IMR-90 (cell line): ENCODE data around the gene CCT5.

ENCODE experiments used
- BHLHE40 ChIP-seq: fragments of 150-350 bp; IDR thresholded peaks from 2 replicates; pipeline ENCODE4 v1.6.1; 2016; ENCODE audit warnings: mild to moderate bottlenecking, low read depth, low read length
- CEBPB ChIP-seq: IDR thresholded peaks from 2 replicates; pipeline ENCODE4 v1.6.1; 2012; ENCODE audit warnings: low read depth, low read length, improper control_type of control experiment
- CHD1 ChIP-seq: IDR thresholded peaks from 2 replicates; pipeline ENCODE4 v1.6.1; 2012; ENCODE audit warnings: low read depth, low read length, improper control_type of control experiment
- FOS ChIP-seq: fragments of 150-350 bp; IDR thresholded peaks from 2 replicates; pipeline ENCODE4 v1.6.1; 2016; ENCODE audit warnings: low read depth, low read length
- MAFK ChIP-seq: IDR thresholded peaks from 2 replicates; pipeline ENCODE4 v1.6.1; 2012; ENCODE audit warnings: low read depth, low read length, improper control_type of control experiment
- MAZ ChIP-seq: IDR thresholded peaks from 2 replicates; pipeline ENCODE4 v1.6.1; 2012; ENCODE audit warnings: low read depth, mild to moderate bottlenecking, low read length, improper control_type of control experiment, moderate library complexity, borderline replicate concordance
- MXI1 ChIP-seq: IDR thresholded peaks from 2 replicates; pipeline ENCODE4 v1.6.1; 2012; ENCODE audit warnings: low read depth, mild to moderate bottlenecking, low read length, moderate library complexity, borderline replicate concordance
- POLR2A ChIP-seq: IDR thresholded peaks from 2 replicates; pipeline ENCODE4 v1.6.1; 2012; ENCODE audit warnings: mild to moderate bottlenecking, low read depth, low read length
- RAD21 ChIP-seq: IDR thresholded peaks from 2 replicates; pipeline ENCODE4 v1.6.1; 2012; ENCODE audit warnings: low read length, improper control_type of control experiment
- RCOR1 ChIP-seq: IDR thresholded peaks from 2 replicates; pipeline ENCODE4 v1.6.1; 2012; ENCODE audit warnings: mild to moderate bottlenecking, low read length, improper control_type of control experiment; ENCODE audit not compliant: insufficient replicate concordance
- RFX5 ChIP-seq: IDR thresholded peaks from 2 replicates; pipeline ENCODE4 v1.8.0; 2012; ENCODE audit warnings: low read depth, mild to moderate bottlenecking, low read length, moderate library complexity
- SMC3 ChIP-seq: fragments of 150-350 bp; IDR thresholded peaks from 2 replicates; pipeline ENCODE4 v1.6.1; 2016; ENCODE audit warnings: low read depth, mild to moderate bottlenecking, antibody characterized with exemption, low read length, moderate library complexity
- TF ChIP-seq, protein P1 (sequence below): conservative IDR thresholded peaks from 2 replicates; pipeline ENCODE4 v1.5.1; 2012; ENCODE audit warnings: mild to moderate bottlenecking, low read depth, low read length, improper control_type of control experiment
- TF ChIP-seq, protein P2 (sequence below): fragments of 150-350 bp; IDR thresholded peaks from 2 replicates; pipeline ENCODE4 v1.6.1; 2017; ENCODE audit warnings: mild to moderate bottlenecking, antibody characterized with exemption, low read length, low read depth

DNA sequence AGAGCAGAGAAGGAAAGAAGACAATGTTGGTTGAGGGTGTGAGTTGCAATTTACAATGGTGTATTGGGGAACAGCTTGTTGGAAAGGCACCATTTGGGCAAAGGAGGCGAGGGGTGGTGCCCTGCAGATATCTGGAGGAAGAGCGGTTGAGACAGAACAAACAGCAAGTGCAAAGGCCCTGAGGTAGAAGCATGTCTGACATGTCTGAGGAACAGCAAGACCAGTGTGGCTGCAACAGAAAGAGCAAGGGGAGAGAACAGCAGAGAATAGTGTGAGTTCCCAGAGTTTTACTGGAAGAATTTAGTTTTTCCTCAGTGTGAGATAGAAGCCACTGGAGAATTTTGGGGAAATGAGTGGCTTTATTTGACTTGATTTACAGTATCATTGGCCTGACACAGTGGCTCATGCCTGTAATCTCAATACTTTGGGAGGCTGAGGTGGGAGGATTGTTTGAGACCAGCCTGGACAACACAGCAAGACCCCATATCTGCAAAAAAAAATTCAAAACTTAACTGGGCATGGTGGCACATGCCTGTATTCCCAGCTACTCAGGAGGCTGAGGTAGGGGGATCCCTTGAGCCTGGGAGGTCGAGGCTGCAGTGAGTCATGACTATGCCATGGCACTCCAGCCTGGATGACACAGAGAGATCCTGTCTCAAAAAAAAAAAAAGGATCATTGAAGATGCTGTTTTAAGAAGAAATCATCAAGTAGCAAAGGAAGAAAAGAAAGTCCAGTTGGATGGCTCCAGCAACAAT lies 44.0 kb downstream of the CCT5 start:
- TF ChIP-seq POLR2A (no peak), MXI1 (no peak), CEBPB (no peak), FOS (no peak), SMC3 (no peak), MAFK (no peak), BHLHE40 (no peak), RAD21 (no peak), RCOR1 (no peak), RFX5 (no peak), MAZ (no peak), CHD1 (no peak)
- TF ChIP-seq, protein P1, sequence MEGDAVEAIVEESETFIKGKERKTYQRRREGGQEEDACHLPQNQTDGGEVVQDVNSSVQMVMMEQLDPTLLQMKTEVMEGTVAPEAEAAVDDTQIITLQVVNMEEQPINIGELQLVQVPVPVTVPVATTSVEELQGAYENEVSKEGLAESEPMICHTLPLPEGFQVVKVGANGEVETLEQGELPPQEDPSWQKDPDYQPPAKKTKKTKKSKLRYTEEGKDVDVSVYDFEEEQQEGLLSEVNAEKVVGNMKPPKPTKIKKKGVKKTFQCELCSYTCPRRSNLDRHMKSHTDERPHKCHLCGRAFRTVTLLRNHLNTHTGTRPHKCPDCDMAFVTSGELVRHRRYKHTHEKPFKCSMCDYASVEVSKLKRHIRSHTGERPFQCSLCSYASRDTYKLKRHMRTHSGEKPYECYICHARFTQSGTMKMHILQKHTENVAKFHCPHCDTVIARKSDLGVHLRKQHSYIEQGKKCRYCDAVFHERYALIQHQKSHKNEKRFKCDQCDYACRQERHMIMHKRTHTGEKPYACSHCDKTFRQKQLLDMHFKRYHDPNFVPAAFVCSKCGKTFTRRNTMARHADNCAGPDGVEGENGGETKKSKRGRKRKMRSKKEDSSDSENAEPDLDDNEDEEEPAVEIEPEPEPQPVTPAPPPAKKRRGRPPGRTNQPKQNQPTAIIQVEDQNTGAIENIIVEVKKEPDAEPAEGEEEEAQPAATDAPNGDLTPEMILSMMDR: no peak
- TF ChIP-seq, protein P2, sequence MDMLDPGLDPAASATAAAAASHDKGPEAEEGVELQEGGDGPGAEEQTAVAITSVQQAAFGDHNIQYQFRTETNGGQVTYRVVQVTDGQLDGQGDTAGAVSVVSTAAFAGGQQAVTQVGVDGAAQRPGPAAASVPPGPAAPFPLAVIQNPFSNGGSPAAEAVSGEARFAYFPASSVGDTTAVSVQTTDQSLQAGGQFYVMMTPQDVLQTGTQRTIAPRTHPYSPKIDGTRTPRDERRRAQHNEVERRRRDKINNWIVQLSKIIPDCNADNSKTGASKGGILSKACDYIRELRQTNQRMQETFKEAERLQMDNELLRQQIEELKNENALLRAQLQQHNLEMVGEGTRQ: no peak
